Stimulated activated CD4-positive, alpha-beta T cell treated with anti-CD3 and anti-CD28 coated beads, TNF-alpha, amount 100 ng/mL, for 48 hours (primary cell): ENCODE data around the gene IFI27L2.

Source experiments
- DNase-seq, 3 donors: peaks; one replicate each; pipeline ENCODE4 v3.0.0-alpha.2; 2020; ENCODE audit warnings: low read depth in 3 of 3

The IFI27L2 gene

GRCh38 chr14:94100847-94101246 lies 28.6 kb downstream of the IFI27L2 start:
- DNase-seq: no peak

- no peak for DNase-seq
Observed at GRCh38 chr14:94099006-94099405, 30.4 kb downstream of the IFI27L2 start.

- no peak for DNase-seq
Observed at GRCh38 chr14:94098326-94098992, 30.9 kb downstream of the IFI27L2 start.

GRCh38 chr14:94097091-94097490 lies 32.3 kb downstream of the IFI27L2 start:
- no peak for DNase-seq

GRCh38 chr14:94093418-94093817 lies 36.0 kb downstream of the IFI27L2 start:
- DNase-seq: no peak

- DNase-seq: no peak
Observed at GRCh38 chr14:94089479-94089878, 39.9 kb downstream of the IFI27L2 start.

- DNase-seq: no peak
Observed at GRCh38 chr14:94088516-94088915, 40.9 kb downstream of the IFI27L2 start.

GRCh38 chr14:94087891-94088290 lies 41.5 kb downstream of the IFI27L2 start:
- DNase-seq: no peak

- no peak for DNase-seq
Observed at GRCh38 chr14:94081386-94081820, 48.0 kb downstream of the IFI27L2 start.

GRCh38 chr14:94080621-94081385 lies 48.6 kb downstream of the IFI27L2 start, which contains the start of the genes DDX24 and IFI27L1:
DDX24 (minus strand) TSS chr14:94081202; CDS start chr14:94079742, 1,460 bp downstream.
IFI27L1 (plus strand) TSS chr14:94081310; CDS start chr14:94096938, 15,628 bp downstream.
- DNase-seq: peak; percentile 89 to 93 (median 93)

GRCh38 chr14:94079891-94080620 lies 49.3 kb downstream of the IFI27L2 start:
- DNase-seq: no peak

GRCh38 chr14:94077823-94078222 lies 51.6 kb downstream of the IFI27L2 start:
- no peak for DNase-seq
